Tibial artery (tissue), 4 donors: ENCODE measurements around the gene FAM171A2.
A peak's percentile ranks its signal among the peaks of the same experiment; 100 is the strongest.

Experiments used
- DNase-seq, 2 donors: peaks; one replicate each; pipeline ENCODE4 v3.0.0-alpha.2; 2019
- H3K27ac ChIP-seq, 2 donors: fragments of 200-600 bp; sonication (generic) in 1 of 2; 1 replicate in 1 of 2; 2 replicates in 1 of 2; pipeline ENCODE4 v1.5.1; 2018 to 2019; ENCODE audit warnings: mild to moderate bottlenecking in 1 of 2
- H3K27me3 ChIP-seq, 2 donors: fragments of 200-600 bp; sonication (generic) in 1 of 2; one replicate each; pipeline versions ENCODE4 v1.5.1 to v1.6.0; 2016 to 2019
- H3K36me3 ChIP-seq, 3 donors: fragments of 200-600 bp; sonication (generic) in 2 of 3; one replicate each; pipeline ENCODE4 v1.5.1; 2016 to 2019; ENCODE audit warnings: mild to moderate bottlenecking in 2 of 3
- H3K4me1 ChIP-seq, 4 donors: fragments of 200-600 bp; sonication (generic) in 2 of 4; 1 replicate in 3 of 4; 2 replicates in 1 of 4; pipeline ENCODE4 v1.5.1; 2016 to 2019
- H3K4me3 ChIP-seq, 2 donors: fragments of 200-600 bp; sonication (generic) in 1 of 2; 1 replicate in 1 of 2; 2 replicates in 1 of 2; pipeline ENCODE4 v1.5.1; 2018 to 2019; ENCODE audit warnings: mild to moderate bottlenecking in 2 of 2
- H3K9me3 ChIP-seq, 3 donors: fragments of 200-600 bp; sonication (generic) in 1 of 3; one replicate each; pipeline ENCODE4 v1.5.1; 2016 to 2019
- CTCF ChIP-seq, 2 experiments: fragments of 200-600 bp in 1 of 2; fragments of 450-650 bp in 1 of 2; IDR thresholded peaks; one replicate each; pipeline ENCODE4 v1.5.1; 2017 to 2019; ENCODE audit warnings: antibody characterized with exemption in 2 of 2, mild to moderate bottlenecking in 1 of 2, moderate library complexity in 1 of 2
- intact Hi-C: fragments of 100-400 bp; cut with DNase I; formaldehyde crosslinking; loops from one replicate; pipeline ENCODE4 v1.15.0; 2023; ENCODE audit warnings: low total_unique reads

FAM171A2 gene

GRCh38 chr17:44307387-44308186, 56.1 kb downstream of the FAM171A2 start:
- intact Hi-C loops = no loop called here
- H3K4me1 ChIP-seq = peaks cover 0 to 21% (median 17%) of the 10 kb centered on the region in 4 donors
- H3K4me3 ChIP-seq = peak overlapping the region; percentile 35 to 49
- DNase-seq = no peak
- H3K9me3 ChIP-seq = no peaks in the 10 kb centered on the region
- no peak for TF ChIP-seq CTCF (IDR thresholded peaks at IDR 0.05)
- no peak overlapping the region for H3K27ac ChIP-seq
- H3K27me3 ChIP-seq = peaks cover 0 to 66% of the 10 kb centered on the region in 2 donors
- H3K36me3 ChIP-seq = no peaks in the 10 kb centered on the region

GRCh38 chr17:44304651-44305050, 59.0 kb downstream of the FAM171A2 start:
- DNase-seq = no peak
- H3K4me1 ChIP-seq = peaks cover 0 to 21% (median 17%) of the 10 kb centered on the region in 4 donors
- H3K4me3 ChIP-seq = no peak overlapping the region
- H3K9me3 ChIP-seq = no peaks in the 10 kb centered on the region
- TF ChIP-seq CTCF (IDR thresholded peaks at IDR 0.05) = no peak
- H3K36me3 ChIP-seq = no peaks in the 10 kb centered on the region
- no peak overlapping the region for H3K27ac ChIP-seq
- intact Hi-C loops = no loop called here
- peaks cover 0 to 68% of the 10 kb centered on the region in 2 donors for H3K27me3 ChIP-seq
